DMS53 treated with DMSO at 0.1 percent for 48 hours (cell line): ENCODE measurements around the gene UVSSA.
A peak's percentile ranks its signal among the peaks of the same experiment; 100 is the strongest.
"Not testable (repeated sequence)": the region's sequence is repeated elsewhere in the genome, so short reads cannot be mapped to it uniquely, and the experiment has no call there.

ENCODE experiments used
- DNase-seq: peaks from one replicate; lab custom pipeline; 2025; ENCODE audit not compliant: unreplicated experiment; lab: John Stamatoyannopoulos, UW

Gene UVSSA

GRCh38 chr4:1330761-1331590, 16.0 kb upstream of the UVSSA start:
- DNase-seq: no peak

- no peak for DNase-seq
Measured at GRCh38 chr4:1331591-1332353, 15.2 kb upstream of the UVSSA start.

DNA sequence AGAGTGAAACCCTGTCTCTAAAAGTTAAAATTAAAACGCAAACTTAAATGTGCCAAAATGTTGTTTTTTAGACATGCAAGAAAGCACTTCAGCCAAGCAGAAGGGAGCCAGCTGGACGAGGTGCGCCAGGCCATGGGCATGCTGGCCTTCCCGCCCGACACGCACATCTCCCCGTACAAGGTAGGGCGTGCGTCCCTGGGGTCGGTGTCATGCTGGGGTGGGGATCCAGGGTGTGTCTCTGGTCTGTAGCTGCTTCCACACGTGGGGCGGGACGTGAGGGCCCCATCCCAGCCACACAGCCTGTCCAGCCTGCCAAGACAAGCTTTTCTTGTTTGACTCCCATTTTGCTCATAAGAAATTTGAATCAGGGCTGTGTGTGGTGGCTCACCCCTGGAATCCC, 14.3 kb upstream of the UVSSA start:
- DNase-seq: no peak

- no peak for DNase-seq
Measured at GRCh38 chr4:1333256-1333655, 13.8 kb upstream of the UVSSA start.

GRCh38 chr4:1333851-1334578, 13.0 kb upstream of the UVSSA start:
- not testable (repeated sequence) for DNase-seq

- no peak for DNase-seq
Measured at GRCh38 chr4:1334579-1334895, 12.5 kb upstream of the UVSSA start.

DNA sequence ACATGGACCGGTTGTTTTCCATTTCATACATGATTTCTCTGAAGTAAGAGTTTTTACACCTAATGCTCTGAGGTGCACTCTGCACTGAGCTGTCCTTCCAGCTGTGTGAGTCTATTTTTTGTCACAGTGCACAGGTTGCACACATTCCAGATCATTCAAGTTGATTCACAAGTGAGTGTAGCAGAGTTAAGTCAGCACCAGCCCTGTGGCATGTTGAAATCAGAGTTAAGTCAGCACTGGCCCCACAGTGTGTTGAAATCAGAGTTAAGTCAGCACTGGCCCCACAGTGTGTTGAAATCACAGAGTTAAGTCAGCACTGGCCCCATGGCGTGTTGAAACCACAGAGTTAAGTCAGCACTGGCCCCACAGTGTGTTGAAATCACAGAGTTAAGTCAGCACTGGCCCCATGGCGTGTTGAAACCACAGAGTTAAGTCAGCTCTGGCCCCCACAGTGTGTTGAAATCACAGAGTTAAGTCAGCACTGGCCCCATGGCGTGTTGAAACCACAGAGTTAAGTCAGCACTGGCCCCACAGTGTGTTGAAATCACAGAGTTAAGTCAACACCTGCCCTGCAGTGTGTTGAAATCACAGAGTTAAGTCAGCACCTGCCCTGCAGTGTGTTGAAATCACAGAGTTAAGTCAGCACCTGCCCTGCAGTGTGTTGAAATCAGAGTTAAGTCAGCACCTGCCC, 11.7 kb upstream of the UVSSA start:
- DNase-seq: not testable (repeated sequence)

DNA sequence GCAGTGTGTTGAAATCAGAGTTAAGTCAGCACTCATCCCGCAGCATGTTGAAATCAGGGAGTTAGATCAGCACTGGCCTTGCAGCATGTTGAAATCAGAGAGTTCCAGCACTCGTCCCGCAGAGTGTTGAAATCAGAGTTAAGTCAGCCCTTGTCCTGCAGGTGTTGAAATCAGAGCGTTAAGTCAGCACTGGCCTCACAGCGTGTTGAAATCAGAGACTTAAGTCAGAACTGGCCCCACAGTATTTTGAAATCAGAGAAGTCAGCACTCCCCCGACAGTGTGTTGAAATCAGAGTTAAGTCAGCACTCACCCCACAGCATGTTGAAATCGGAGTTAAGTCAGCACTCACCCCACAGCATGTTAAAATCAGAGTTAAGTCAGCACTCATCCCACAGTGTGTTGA, 10.9 kb upstream of the UVSSA start:
- DNase-seq: no peak

DNA sequence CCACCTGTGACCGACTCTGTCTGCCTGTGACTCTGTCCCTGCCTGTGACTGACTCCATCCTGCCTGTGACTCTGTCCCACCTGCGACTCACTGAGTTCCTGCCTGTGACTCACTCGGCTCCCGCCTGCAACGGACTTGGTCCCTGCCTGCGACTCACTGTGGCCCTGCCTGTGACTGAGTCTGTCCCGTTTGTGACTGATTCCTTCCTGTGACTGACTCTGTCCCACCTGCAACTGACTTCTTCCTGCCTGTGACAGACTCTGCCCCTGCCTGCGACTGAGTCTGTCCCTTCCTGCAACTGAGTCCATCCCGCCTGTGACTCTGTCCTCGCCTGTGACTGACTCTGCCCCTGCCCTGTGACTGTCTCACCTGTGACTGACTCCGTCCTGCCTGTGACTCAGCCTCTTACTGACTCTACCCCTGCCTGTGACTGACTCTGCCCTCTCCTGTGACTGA, 9.6 kb upstream of the UVSSA start:
- DNase-seq: peak; percentile 15

DNA sequence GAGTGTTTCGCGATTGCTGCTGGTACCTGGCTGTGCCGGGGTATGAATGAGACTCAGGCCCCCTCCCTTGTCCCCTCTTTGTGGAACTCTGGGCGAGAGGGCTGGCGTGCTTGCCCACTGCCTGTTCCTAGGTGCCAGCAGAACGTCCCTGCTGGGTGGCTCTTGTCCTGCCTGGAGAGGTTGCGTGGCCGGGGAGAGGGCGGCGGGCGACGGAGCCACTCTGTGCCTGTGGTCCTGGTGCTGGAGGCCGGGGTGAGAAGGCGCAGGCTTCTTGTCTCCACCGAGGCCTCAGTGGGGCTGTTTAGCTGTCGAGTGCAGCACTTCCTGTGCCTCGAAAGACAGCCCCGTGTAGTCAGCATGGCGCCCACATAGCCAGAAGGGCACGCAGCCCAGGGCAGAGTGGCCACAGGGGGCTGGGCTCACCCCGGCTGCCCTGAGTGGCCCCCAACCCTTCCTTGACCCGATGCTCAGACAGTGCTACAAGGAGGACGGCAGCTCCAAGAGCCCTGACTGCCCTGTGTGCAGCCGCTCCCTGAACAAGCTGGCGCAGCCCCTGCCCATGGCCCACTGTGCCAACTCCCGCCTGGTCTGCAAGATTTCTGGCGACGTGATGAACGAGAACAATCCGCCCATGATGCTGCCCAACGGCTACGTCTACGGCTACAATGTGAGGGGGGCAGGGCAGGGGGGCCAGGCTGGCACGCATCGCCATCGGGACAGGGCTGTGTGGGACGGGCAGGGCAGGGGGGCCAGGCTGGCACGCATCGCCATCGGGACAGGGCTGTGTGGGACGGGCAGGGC, 8.9 kb upstream of the UVSSA start:
- no peak for DNase-seq

DNA sequence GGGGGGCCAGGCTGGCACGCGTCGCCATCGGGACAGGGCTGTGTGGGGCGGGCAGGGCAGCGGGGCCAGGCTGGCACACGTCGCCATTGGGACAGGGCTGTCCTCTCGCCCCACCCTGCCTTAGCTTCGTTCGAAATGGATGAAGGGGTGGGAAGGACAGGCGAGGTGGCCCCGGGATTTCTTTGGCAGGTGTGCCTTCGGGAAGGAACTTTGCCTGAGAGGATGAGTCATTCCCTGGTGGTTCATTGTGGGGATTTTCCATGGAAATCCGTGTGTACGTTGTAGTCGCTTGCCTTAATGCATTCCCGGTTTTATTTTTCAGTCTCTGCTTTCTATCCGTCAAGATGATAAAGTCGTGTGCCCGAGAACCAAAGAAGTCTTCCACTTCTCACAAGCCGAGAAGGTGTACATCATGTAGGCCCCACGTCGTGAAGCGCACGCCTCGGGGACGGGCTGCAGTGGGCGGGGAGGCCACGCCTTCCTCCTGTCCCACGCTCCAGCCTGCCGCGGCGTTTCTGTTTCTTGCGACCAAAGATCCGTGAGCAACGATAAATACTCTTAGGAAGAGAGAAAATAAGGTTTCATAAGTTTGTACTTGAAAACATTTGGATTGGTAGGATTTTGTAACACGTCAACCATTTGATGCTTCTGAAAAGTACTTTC, 8.1 kb upstream of the UVSSA start:
- DNase-seq: no peak

DNA sequence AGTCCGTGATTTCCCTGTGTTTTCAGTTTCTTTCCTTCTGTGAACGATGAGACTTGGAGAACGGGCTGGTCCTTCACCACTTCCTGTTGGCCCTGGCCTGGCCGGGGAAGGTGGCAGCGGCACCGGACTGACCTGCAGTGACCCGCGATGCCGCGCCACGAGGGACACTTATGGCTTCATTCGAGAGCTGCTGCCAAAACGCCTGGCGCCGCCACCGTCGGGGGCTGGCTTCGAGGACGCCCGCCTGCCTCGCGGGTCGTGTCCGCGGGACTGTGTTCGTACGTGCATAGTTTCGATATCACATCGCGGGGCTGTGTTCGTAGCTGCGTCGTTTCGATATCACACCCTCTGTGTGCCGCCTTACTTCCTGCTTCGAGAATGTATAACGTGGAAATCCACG, 7.5 kb upstream of the UVSSA start:
- no peak for DNase-seq

GRCh38 chr4:1340181-1340747, 6.7 kb upstream of the UVSSA start:
- DNase-seq: no peak

DNA sequence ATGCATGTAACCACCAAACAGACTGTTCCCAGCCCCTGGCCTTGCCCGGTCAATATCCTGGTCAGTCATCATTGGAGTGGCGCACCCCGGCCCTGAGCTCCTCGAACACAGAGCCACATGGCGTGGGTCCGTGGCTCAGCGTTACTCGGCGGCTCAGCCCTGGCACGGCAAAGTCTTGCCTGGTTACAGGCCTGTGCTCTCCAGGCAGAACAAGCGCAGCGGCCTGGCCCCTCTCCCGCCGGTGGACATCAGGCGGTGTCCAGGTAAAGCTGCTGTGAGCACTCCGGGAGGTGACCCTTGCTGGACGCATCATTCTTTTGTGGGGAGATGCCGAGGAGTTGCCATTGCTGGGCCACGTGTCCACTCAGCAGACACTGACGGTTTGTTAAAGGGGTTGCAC, 6.1 kb upstream of the UVSSA start:
- DNase-seq: no peak

- no peak for DNase-seq
Measured at GRCh38 chr4:1342003-1342402, 5.0 kb upstream of the UVSSA start.

GRCh38 chr4:1344696-1345095, 2.3 kb upstream of the UVSSA start:
- DNase-seq: no peak

- DNase-seq: peak; percentile 39
Measured at GRCh38 chr4:1345903-1346780, 866 bp upstream of the UVSSA start.

DNA sequence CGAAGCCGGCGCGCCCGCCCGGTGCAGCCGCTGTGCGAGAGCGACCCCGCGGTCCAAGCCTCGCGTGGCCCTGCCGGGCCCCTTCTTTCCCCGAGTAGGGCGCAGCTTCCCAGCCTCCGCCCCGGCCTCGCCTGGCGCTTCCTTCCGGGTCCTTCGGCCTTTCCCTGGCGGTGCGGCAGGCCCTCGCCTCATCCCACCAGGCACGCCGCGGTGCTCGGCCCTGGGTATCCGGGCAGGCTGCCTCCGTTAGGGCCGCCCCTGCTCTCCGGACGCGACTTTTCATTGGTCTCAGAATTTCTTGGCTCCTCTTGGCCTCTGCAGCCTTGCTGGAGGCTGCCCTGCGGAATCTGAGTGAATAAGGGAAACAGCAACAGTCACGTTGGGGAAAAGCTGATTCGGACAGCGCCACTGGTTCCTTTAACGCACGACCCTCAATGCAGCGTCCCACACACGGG, 429 bp downstream of the UVSSA start:
- DNase-seq: peak; percentile 63
